ENCODE results near the gene ALDOA.
"Not testable (repeated sequence)": the region's sequence is repeated elsewhere in the genome, so short reads cannot be mapped to it uniquely, and the experiment has no call there.

The ALDOA gene

DNA sequence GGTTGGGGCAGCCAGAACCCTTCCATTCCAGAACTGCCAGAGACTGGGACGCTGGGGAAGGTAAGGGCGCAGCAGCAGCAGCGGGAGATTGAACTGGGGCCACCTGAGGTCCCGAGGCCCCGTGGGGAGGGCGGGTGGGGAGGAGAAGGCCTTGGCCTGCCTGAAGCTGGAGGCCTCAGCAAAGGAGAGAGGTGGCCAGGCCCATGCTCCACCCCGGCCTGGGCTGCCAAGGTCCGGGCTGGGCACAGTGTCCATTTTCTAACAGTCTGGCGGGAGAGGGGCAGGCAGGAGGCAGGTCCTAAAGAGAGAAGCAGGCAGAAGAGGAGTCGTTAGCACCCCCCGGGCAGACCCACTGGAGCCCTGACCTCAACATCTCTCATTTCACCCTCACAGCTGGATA is 48.9 kb downstream of the ALDOA start:
- no peak overlapping the region for H3K4me3 ChIP-seq (ENCODE audit: low read depth, low read length)
- TF ChIP-seq, protein P1, sequence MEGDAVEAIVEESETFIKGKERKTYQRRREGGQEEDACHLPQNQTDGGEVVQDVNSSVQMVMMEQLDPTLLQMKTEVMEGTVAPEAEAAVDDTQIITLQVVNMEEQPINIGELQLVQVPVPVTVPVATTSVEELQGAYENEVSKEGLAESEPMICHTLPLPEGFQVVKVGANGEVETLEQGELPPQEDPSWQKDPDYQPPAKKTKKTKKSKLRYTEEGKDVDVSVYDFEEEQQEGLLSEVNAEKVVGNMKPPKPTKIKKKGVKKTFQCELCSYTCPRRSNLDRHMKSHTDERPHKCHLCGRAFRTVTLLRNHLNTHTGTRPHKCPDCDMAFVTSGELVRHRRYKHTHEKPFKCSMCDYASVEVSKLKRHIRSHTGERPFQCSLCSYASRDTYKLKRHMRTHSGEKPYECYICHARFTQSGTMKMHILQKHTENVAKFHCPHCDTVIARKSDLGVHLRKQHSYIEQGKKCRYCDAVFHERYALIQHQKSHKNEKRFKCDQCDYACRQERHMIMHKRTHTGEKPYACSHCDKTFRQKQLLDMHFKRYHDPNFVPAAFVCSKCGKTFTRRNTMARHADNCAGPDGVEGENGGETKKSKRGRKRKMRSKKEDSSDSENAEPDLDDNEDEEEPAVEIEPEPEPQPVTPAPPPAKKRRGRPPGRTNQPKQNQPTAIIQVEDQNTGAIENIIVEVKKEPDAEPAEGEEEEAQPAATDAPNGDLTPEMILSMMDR (IDR thresholded peaks at IDR 0.05; ENCODE audit: low read depth, low read length), result no peak

DNA sequence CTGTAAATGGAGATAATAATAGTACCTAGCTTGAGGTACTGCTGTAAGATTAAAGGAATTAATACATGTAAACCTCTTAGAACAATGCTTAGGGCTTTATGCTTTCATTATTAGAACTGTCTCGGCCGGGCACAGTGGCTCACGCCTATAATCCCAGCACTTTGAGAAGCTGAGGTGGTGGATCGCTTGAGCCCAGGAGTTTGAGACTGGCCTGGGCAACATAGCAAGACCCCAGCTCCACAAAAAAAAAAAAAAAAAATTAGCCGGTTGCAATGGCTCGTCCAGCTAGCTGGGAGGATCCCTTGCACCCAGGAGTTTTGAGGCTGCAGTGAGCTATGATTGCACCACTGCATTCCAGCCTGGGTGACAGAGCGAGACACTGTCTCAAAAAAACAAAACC is 49.3 kb downstream of the ALDOA start:
- not testable (repeated sequence) for H3K4me3 ChIP-seq (ENCODE audit: low read depth, low read length)

DNA sequence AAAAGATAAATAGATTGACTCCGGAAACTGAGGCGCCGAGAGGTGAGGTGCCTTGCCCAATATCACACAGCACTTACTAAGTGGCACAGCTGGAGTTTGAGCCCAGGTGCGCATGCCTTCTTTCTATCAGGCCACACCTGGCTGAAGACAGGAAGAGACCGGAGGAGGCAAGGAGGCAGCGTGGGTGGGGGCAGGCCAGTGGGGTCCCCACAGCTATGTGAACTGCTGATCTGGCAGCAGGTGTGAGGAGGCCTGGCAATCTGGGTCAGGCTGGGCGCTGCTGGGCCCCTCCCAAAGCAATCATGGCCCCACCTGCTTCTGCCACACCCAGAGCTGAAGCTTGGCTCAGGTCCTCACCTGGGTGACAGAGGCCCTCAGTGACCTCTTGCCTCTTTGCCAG is 49.7 kb downstream of the ALDOA start:
- H3K4me3 ChIP-seq (ENCODE audit: low read depth, low read length), result no peak overlapping the region
- TF ChIP-seq, protein P1 (IDR thresholded peaks at IDR 0.05; ENCODE audit: low read depth, low read length), result no peak

DNA sequence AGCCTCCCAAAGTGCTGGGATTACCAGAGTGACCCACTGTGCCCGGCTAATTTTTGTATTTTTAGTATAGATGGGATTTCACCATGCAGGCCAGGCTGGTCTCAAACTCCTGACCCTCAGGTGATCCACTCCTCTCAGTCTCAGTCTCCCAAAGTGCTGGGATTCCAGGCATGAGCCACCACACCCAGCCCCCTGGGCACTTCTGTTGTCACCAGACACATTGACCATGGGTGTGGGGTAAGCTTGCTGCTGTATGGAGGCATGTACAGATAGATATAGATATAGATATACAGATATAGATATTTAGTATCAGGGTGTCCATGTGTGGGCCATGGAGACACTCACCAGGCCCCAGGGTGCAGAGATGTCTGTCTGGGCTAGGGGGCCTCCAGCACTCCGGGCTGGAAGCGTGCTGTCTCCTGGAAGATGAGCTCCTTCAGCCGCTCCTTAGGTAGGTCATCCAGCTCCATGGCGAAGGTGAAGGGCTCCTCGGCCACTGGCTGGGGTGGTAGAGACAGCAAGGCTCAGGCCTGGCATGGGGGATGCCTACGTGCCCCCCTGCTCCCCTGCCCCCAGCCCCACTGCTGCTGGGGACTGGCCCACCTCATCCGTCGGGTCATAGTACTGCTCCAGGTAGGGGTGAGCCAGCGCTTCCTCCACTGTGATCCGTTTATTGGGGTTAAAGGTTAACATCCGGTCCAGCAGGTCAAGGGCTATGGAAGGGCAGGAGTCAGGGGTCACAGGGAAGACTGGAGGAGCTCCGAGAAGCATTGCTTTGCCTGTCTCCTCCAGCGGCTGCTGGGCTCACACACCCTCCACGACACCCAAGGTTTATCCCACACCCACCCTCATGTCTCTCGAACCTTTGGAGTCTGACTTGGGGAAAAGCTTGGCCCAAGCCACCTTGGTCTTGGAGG is 51.0 kb downstream of the ALDOA start:
- H3K4me3 ChIP-seq (ENCODE audit: low read depth, low read length), result no peak overlapping the region
- TF ChIP-seq, protein P1 (IDR thresholded peaks at IDR 0.05; ENCODE audit: low read depth, low read length), result no peak

DNA sequence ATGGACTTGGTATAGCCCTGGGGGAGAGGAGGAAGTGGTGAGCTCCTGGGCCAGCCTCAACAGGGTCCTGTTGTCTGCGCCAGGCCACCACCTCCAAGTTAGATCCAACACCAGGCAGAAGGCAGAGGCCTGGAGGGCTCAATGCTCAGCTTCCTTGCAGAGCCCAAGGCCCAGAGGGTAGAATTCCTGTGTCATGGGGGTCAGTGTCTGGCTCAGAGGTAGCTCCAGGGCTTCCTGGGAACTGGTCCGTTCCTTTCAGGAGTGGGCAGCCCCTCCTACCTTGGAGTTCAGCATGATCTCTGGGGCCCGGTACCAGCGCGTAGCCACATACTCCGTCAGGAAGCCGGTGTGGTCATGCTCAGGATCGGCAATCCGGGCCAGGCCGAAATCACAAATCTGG is 52.2 kb downstream of the ALDOA start:
- TF ChIP-seq, protein P1 (IDR thresholded peaks at IDR 0.05; ENCODE audit: low read depth, low read length), result no peak

DNA sequence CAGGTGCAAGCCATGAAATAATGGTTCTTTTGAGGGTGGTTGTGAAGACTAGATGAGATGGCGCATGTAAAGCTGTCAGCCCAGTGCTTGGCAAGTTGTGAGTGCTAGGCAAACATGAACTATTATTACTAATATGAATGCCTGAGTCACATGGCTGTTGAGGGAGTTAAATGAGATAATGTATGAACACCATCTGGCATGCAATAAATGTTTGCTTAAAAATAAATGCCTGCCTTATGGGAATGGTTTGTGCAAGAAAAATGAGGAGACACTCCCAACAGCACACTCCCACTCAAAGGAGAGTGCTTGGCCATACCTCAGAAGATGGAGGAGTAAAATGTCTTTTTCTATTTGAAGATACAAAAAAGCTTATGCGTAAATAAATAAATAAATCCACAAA is 53.9 kb downstream of the ALDOA start:
- TF ChIP-seq, protein P1 (IDR thresholded peaks at IDR 0.05; ENCODE audit: low read depth, low read length), result no peak
- no peak overlapping the region for H3K4me3 ChIP-seq (ENCODE audit: low read depth, low read length)

More for the DNA sequence above, 52.2 kb downstream of the ALDOA start:
- H3K4me3 ChIP-seq (ENCODE audit: low read depth, low read length), result no peak overlapping the region
